HG03460 (cell line): ENCODE data around the gene FBXL17.

Source experiments
- ATAC-seq: cut with Tn5 transposase; IDR thresholded peaks from one replicate; pipeline ENCODE4 v1.9.1; 2021; ENCODE audit not compliant: unreplicated experiment

The FBXL17 gene

GRCh38 chr5:108101821-108102220 is 280.1 kb downstream of the FBXL17 start:
- no peak for ATAC-seq

DNA sequence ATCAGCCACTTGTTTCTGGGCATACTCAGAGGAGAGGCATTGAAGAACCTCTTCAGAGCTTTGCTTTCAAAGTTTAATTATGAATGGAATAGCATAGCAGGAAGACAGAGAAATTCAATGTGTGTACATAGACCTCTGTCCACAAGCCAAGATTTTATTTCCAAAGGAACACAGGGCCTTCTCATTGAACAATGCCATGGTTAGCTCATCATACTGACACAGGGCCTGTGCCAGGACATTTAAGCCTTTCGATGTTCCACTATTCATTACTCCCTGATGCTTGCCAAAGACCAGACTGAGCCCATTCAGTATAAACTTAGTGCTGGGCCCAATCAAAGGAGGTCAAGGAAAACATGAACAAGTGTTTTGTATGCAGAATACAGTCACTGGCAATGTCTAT is 280.8 kb downstream of the FBXL17 start:
- ATAC-seq = no peak

DNA sequence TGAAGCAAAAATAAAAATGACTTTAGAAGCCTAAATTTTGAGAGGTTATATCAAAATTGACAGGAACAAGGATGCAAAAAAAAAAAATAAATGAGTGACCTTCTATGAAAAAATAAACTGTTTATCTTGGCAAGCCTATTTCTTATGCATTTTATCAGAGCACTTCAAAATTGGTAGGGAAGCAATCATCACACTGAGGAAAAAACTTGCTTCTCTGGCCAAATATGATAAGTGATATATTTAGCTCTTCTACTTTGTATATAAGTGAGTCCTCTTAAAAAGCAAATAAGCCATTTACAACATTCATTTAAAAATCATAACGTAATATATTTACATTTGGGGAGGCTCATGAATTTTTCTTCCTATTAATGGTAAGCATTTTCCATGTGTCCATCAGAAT is 287.1 kb downstream of the FBXL17 start:
- ATAC-seq = no peak

DNA sequence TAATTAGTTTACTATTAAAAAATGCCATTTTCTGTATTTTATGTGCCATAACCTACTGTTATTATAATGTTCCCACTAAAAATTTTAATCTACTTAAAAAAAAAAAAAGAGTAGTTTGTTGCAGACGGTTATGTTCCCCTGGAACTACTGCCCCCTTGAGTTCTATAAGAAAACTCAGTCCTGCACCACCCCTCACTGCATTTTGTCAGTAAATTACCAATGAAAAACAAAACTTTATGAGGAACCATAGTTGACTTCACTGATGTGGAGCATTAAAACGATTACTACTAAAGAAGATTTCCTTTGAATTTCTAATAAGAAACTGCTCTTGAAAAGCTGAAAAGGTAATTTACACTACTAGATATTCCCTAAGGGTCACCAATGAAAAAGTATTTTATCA is 288.7 kb downstream of the FBXL17 start:
- ATAC-seq = no peak

GRCh38 chr5:108090946-108091345 is 291.0 kb downstream of the FBXL17 start:
- ATAC-seq = no peak

GRCh38 chr5:108084105-108084504 is 297.8 kb downstream of the FBXL17 start:
- ATAC-seq = no peak

DNA sequence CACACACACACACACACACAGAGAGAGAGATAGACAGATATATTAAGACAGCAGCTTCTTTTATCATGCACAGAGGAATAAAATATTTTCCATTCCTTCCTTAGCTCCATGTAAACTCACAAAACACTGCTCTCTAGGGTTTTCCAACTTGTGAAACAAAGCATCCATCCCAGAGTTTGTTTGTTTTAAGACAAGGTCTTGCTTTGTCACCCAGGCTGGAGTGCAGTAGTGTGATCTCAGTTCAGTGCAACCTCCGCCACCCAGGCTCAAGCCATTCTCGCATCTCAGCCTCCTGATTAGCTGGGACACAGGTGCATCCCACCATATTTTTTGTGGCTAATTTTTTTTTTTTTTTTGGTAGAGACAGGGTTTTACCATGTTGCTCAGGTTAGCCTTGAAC is 298.7 kb downstream of the FBXL17 start:
- ATAC-seq = no peak

DNA sequence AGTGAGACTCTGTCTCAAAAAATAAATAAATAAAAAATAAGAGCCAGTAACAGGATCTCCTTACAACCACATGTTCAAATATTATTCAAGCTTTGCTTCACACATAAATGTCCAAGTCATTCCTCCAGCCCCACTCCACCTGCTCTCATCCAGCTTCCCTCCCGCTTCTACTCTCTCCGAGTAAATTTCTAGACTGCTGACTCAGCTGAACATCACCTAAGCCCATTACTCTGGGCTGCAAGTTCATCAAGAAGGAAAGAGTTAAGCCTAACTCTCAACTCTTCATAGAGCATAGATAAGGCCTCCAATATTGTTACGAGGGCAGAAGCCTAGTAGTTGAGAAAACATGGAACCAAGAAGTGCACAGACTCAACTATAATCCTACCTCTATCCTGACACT is 300.2 kb downstream of the FBXL17 start:
- no peak for ATAC-seq

- no peak for ATAC-seq
Measured at GRCh38 chr5:108079753-108080152, 302.1 kb downstream of the FBXL17 start.

- no peak for ATAC-seq
Measured at GRCh38 chr5:108078882-108079281, 303.0 kb downstream of the FBXL17 start.

GRCh38 chr5:108078345-108078744 is 303.6 kb downstream of the FBXL17 start:
- no peak for ATAC-seq

GRCh38 chr5:108074626-108075025 is 307.3 kb downstream of the FBXL17 start:
- ATAC-seq = no peak

- no peak for ATAC-seq
Measured at GRCh38 chr5:108064302-108064701, 317.6 kb downstream of the FBXL17 start.

DNA sequence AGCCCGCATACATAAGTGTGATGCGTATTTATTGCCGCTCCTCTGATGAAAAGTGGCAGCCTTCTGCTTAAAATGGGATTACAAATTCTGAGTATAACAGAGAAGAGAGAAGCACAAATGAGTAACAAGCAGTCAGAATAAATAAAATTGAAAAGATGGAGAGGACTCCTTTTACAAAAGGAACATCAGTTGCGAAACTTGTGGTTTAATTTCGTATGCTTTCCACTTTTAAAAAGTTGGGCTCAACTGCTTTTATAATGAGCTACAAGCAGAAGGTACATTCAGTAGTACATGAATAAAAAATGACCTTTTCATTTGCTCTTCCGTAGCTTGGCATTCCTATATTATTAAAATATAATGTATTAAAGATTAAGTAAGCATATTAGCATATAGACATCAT is 320.0 kb downstream of the FBXL17 start:
- ATAC-seq = no peak

- no peak for ATAC-seq
Measured at GRCh38 chr5:108060340-108060739, 321.6 kb downstream of the FBXL17 start.

DNA sequence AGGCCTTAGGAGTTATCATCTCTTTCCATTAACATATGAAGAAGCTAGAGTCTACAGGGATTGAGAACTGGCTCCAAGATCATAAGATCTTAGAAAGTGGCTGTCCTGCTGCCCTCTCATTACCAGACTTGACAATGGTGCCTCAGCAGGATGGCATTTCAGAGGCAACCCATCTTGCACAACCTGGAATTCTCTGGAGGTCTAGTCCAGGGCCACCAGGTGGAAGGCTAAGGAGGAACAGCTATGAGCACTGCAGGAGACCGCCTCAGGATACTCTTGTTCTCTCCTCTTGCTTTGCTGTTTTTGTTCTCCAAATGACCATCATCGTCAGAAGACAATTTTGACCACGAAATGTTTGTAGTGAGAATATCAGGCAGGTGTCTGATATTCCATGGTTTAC is 322.6 kb downstream of the FBXL17 start:
- ATAC-seq = no peak

- no peak for ATAC-seq
Measured at GRCh38 chr5:108054349-108054748, 327.5 kb downstream of the FBXL17 start.

DNA sequence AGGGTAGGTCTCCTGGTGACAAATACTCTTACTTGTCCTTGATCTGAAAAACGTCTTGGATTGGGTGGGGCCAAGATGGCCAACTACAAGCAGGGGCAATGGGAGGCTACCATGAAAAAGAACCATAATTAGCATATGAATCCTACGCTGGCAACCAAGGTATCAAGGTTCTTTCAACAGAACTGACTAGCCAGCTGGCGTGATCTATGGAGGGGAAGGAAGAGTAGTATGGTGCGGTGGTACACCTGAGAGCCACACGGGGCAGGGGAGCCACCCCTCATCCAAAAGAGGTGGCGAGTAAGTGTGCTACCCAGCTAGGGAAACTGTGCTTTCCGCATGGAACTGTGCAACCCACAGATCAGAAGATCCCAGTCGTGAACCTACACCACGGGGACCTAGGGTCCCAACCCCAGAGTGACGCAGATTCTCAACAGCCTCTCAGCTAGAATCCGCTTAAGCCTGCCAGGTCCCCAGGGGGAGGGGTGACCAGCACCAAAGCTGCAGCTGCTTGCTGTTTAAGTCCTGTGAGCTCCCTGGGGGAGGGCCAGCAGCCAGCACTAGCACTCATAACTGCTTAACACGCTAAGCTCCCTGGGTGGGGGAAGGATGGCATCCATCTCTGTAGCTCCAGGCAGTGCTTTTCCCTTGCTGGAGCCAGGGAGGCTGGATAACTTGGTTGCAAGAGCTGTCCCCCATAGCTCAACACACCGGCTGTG is 334.8 kb downstream of the FBXL17 start:
- ATAC-seq = no peak

DNA sequence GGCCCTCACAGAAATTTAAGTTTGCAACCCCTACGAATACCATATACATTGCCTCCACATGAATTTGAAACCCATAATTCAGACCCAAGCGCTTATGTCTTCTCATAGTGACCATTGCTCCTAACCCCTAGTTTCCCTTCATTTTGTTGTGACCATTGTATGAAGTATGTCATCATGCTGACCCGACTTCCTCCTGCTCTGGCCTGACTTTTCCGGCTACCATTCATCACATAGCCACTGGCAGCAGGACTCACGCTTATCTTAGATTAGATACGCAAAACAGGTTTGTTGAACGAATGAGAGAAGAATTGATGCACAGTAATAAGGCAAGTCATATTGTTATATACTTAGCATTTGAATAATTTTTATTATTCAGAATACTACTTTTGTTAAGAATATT is 345.4 kb downstream of the FBXL17 start:
- ATAC-seq = no peak

DNA sequence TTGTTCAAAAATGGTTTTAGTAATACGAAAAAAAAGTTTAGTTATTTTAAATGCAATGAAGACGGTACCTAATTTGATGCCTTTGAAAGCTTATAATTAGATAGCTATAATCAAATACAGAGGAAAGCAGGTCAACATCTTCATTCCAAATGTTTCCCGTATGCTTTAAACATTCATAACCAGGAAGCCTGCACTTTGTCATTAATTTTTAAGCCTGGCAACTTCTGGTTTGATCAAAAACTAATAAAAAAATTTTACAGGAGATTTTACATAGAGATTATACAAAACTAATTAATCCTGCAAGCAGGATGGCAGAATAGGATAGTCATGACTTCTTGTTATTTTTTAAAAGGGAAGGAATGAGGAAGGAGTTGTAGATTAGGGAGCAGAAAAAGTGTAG is 353.0 kb downstream of the FBXL17 start:
- no peak for ATAC-seq

- no peak for ATAC-seq
Measured at GRCh38 chr5:108028412-108028811, 353.5 kb downstream of the FBXL17 start.

- no peak for ATAC-seq
Measured at GRCh38 chr5:108025957-108026356, 355.9 kb downstream of the FBXL17 start.

DNA sequence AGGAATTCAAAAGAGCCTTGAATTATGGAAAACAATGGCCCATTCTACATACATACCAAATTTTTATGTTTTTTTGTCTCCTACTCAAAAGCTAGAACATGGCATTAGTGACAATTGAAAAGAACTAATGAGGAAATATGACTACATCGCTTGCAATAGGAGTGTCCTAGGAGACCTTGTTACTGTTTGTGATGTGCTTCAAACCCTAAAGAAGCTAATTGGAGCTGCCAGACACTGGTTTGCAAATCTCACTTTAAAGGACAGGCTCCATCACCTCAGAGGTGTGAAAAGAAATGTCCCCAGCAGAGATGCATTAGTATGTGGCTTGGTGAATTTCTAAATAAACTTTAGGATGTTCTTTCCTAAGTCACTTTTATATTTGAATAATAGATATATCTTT is 356.9 kb downstream of the FBXL17 start:
- ATAC-seq = no peak
